AG04450 (cell line): ENCODE measurements around the gene DDRGK1. TPM values are rescaled to one million over a fixed set of nuclear protein-coding genes. Genes with fewer than 3 reads are reported as not detected.

Source experiments
- CTCF ChIA-PET: fragments of 300-600, 350-600 bp; formaldehyde crosslinking; extraction: SDS; loops from one replicate; lab custom pipeline; 2022; ENCODE audit warnings: antibody characterized with exemption, inconsistent platforms; lab: Charles Lee
- POLR2A ChIA-PET: fragments of 350-600 bp; formaldehyde crosslinking; extraction: SDS; loops from one replicate; lab custom pipeline; 2021; ENCODE audit warnings: antibody characterized with exemption, inconsistent platforms; lab: Yijun Ruan, JAX
- DNase-seq: peaks from one replicate; pipeline ENCODE4 v3.0.0-alpha.2; 2011; ENCODE audit warnings: low read depth, low spot score
- H3K27ac ChIP-seq: one replicate; pipeline ENCODE4 v1.5.1; 2012; ENCODE audit warnings: low read depth, low read length, control low read depth
- H3K27me3 ChIP-seq: one replicate; pipeline ENCODE4 v1.6.0; 2012; ENCODE audit warnings: low read length; ENCODE audit not compliant: control insufficient read depth, insufficient read depth
- H3K4me3 ChIP-seq: 2 replicates; pipeline ENCODE4 v1.5.1; 2011; ENCODE audit warnings: mild to moderate bottlenecking, low read depth, low read length, control low read depth
- H3K9me3 ChIP-seq: 2 replicates; pipeline ENCODE4 v1.5.1; 2012; ENCODE audit warnings: low read length; ENCODE audit not compliant: control insufficient read depth, insufficient read depth
- polyA plus RNA-seq: library from polyadenylated mRNA; depleted of rRNA; stranded (reverse); fragments of >200 nt; gene quantifications from 2 replicates; pipeline ENCODE4 v1.2.3, GENCODE V29; 2011
- TF ChIP-seq, protein P1 (sequence below): IDR thresholded peaks from 2 replicates; pipeline ENCODE4 v1.5.1; 2011; ENCODE audit warnings: low read depth, low read length, control low read depth, inconsistent platforms

The DDRGK1 gene
- polyA plus RNA-seq, 1 experiment: 24.7 TPM

DNA sequence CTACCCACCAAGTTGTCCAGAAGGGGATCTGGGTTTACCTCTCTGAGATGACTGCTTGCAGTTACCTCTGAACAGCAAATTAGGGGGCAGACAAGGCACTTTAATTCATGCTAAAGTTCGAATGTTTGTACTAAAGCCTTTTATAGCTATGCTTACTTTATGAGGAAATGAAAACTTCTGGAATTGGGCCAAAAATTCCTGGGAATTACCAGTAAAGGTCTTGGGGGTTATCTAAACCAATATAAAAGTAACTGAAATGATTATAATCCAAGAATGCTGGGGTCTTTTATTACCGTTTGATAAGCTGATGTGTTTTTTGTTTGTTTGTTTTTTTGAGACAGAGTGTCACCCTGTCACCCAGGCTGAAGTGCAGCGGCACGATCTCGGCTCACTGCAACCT lies 23.2 kb downstream of the DDRGK1 start:
- Histone ChIP-seq H3K27me3 (no peaks in the 10 kb centered on the region), H3K27ac (no peak overlapping the region), H3K4me3 (no peak overlapping the region), H3K9me3 (no peaks in the 10 kb centered on the region)
- ChIA-PET CTCF (no interaction called here), POLR2A (interaction anchor here (1.0 kb wide), 1 partner anchor 42 kb away, joined by 3 read pairs; no protein-coding TSS in a partner anchor)
- no peak for DNase-seq
- TF ChIP-seq, protein P1, sequence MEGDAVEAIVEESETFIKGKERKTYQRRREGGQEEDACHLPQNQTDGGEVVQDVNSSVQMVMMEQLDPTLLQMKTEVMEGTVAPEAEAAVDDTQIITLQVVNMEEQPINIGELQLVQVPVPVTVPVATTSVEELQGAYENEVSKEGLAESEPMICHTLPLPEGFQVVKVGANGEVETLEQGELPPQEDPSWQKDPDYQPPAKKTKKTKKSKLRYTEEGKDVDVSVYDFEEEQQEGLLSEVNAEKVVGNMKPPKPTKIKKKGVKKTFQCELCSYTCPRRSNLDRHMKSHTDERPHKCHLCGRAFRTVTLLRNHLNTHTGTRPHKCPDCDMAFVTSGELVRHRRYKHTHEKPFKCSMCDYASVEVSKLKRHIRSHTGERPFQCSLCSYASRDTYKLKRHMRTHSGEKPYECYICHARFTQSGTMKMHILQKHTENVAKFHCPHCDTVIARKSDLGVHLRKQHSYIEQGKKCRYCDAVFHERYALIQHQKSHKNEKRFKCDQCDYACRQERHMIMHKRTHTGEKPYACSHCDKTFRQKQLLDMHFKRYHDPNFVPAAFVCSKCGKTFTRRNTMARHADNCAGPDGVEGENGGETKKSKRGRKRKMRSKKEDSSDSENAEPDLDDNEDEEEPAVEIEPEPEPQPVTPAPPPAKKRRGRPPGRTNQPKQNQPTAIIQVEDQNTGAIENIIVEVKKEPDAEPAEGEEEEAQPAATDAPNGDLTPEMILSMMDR: no peak

- POLR2A ChIA-PET: no interaction called here
These were observed 24.2 kb downstream of the DDRGK1 start for GRCh38 chr20:3180319-3180718.

DNA sequence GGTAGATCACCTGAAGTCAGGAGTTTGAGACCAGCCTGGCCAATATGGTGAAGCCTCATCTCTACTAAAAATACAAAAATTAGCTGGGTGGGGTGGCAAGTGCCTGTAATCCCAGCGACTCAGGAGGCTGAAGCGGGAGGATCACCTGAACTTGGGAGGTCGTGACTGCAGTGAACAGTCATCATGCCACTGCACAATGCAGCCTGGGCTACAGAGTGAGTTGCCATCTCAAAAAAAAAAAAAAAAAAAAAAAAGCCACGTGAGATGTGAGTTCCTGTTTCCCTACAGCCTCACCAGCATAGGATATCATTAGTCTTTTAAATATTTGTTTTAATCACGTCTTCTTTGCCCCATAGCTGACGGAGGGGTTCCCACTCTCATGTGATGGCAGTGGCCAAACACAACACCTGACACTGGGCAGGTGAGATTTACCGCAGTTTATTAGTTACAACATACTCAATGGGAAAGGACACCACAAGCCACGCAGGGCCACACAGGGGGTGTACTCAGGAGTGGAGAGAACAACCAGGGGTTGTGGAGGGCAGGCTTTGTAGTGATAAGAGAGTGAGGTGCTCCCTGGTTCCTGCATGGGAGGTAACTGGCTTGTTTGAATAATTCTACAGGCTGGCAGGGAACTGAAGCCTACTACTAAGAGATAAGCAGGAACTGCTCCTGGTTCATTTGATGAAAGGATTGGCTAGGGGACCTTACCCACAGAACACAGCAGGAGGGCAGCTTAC lies 26.6 kb downstream of the DDRGK1 start:
- H3K9me3 ChIP-seq: peaks cover 3% of the 10 kb centered on the region; the same call in 1 of the 2 replicates
- ChIA-PET CTCF (no interaction called here), POLR2A (no interaction called here)
- H3K27me3 ChIP-seq: peaks cover 13% of the 10 kb centered on the region
- DNase-seq: no peak
- no peak overlapping the region for H3K27ac ChIP-seq
- H3K4me3 ChIP-seq: no peak overlapping the region
- TF ChIP-seq, protein P1: no peak

More at GRCh38 chr20:3180319-3180718, 24.2 kb downstream of the DDRGK1 start:
- H3K4me3 ChIP-seq: no peak overlapping the region
- H3K27me3 ChIP-seq: no peaks in the 10 kb centered on the region
- CTCF ChIA-PET: no interaction called here
- no peaks in the 10 kb centered on the region for H3K9me3 ChIP-seq
- no peak for DNase-seq
- no peak overlapping the region for H3K27ac ChIP-seq
- TF ChIP-seq, protein P1: no peak

GRCh38 chr20:3175270-3175669 lies 29.2 kb downstream of the DDRGK1 start:
- Histone ChIP-seq H3K27me3 (peaks cover 23% of the 10 kb centered on the region), H3K4me3 (no peak overlapping the region), H3K27ac (no peak overlapping the region), H3K9me3 (peaks cover 3% of the 10 kb centered on the region; the same call in 1 of the 2 replicates)
- POLR2A ChIA-PET: interaction anchor here (0.7 kb wide), 1 partner anchor 13 kb away, joined by 3 read pairs; no protein-coding TSS in a partner anchor
- TF ChIP-seq, protein P1: no peak
- DNase-seq: no peak
- CTCF ChIA-PET: no interaction called here
